ENCODE results near the gene AKAP12. TPM values are rescaled to one million over a fixed set of nuclear protein-coding genes. Genes with fewer than 3 reads are reported as not detected.
A peak's percentile ranks its signal among the peaks of the same experiment; 100 is the strongest.

Gene AKAP12
- total RNA-seq, 1 donor from 2014 or later: 81.3 TPM

- TF ChIP-seq EZH2 (IDR thresholded peaks at IDR 0.05): no peak
- TF ChIP-seq CTCF (IDR thresholded peaks at IDR 0.05): no peak
- no peak for TF ChIP-seq EZH2phosphoT487 (IDR thresholded peaks at IDR 0.05)
- peaks cover 9% of the 10 kb centered on the region for H4K20me1 ChIP-seq (ENCODE audit: low read depth)
- peaks cover 9% of the 10 kb centered on the region for H3K27me3 ChIP-seq
- peaks cover 36% of the 10 kb centered on the region for H3K36me3 Mint-ChIP-seq
- no peaks in the 10 kb centered on the region for H3K9me3 ChIP-seq (ENCODE audit: low read depth)
- H3K27ac ChIP-seq: no peak overlapping the region
- H3K4me3 Mint-ChIP-seq: no peak overlapping the region
- no peak overlapping the region for H3K9ac ChIP-seq
- H3K4me3 ChIP-seq: no peak overlapping the region
- no peak overlapping the region for H3K4me2 ChIP-seq
- H2AFZ ChIP-seq (replicated peaks): no peak overlapping the region
- peaks cover 8% of the 10 kb centered on the region for H3K27me3 Mint-ChIP-seq (ENCODE audit: insufficient read depth, low read depth)
- DNase-seq (ENCODE audit: low spot score): no peak
- H3K4me1 ChIP-seq: peaks cover 7% of the 10 kb centered on the region
- H3K36me3 ChIP-seq: no peaks in the 10 kb centered on the region
- peaks cover 15% of the 10 kb centered on the region for H3F3A ChIP-seq (ENCODE audit: low read depth)
- peaks cover 27% of the 10 kb centered on the region for H3K4me1 Mint-ChIP-seq
- peaks cover 9% of the 10 kb centered on the region for H3K9me3 Mint-ChIP-seq
- no peak overlapping the region for H3K27ac Mint-ChIP-seq
- peaks cover 3% of the 10 kb centered on the region for H3K79me2 ChIP-seq (ENCODE audit: low read depth)
Observed at GRCh38 chr6:151321438-151321837, 81.7 kb downstream of the AKAP12 start.

- peaks cover 3% of the 10 kb centered on the region for H3K79me2 ChIP-seq (ENCODE audit: low read depth)
- peaks cover 8% of the 10 kb centered on the region for H3K27me3 Mint-ChIP-seq (ENCODE audit: insufficient read depth, low read depth)
- peaks cover 31% of the 10 kb centered on the region for H3K36me3 Mint-ChIP-seq
- H3K4me3 Mint-ChIP-seq: no peak overlapping the region
- peaks cover 9% of the 10 kb centered on the region for H3K9me3 Mint-ChIP-seq
- no peak for DNase-seq (ENCODE audit: low spot score)
- H4K20me1 ChIP-seq (ENCODE audit: low read depth): peaks cover 9% of the 10 kb centered on the region
- H3K36me3 ChIP-seq: no peaks in the 10 kb centered on the region
- H3K4me3 ChIP-seq: no peak overlapping the region
- TF ChIP-seq EZH2 (IDR thresholded peaks at IDR 0.05): no peak
- no peak for TF ChIP-seq CTCF (IDR thresholded peaks at IDR 0.05)
- TF ChIP-seq EZH2phosphoT487 (IDR thresholded peaks at IDR 0.05): no peak
- H3K4me1 ChIP-seq: peaks cover 7% of the 10 kb centered on the region
- no peak overlapping the region for H3K27ac ChIP-seq
- no peak overlapping the region for H3K4me2 ChIP-seq
- no peak overlapping the region for H3K9ac ChIP-seq
- H3K9me3 ChIP-seq (ENCODE audit: low read depth): no peaks in the 10 kb centered on the region
- peaks cover 27% of the 10 kb centered on the region for H3K4me1 Mint-ChIP-seq
- H3F3A ChIP-seq (ENCODE audit: low read depth): peaks cover 15% of the 10 kb centered on the region
- no peak overlapping the region for H3K27ac Mint-ChIP-seq
- H2AFZ ChIP-seq (replicated peaks): no peak overlapping the region
- H3K27me3 ChIP-seq: peaks cover 9% of the 10 kb centered on the region
Observed at GRCh38 chr6:151322570-151322969, 82.8 kb downstream of the AKAP12 start.

- H3K4me2 ChIP-seq: no peak overlapping the region
- H3K9me3 Mint-ChIP-seq: peaks cover 9% of the 10 kb centered on the region
- no peak overlapping the region for H3K9ac ChIP-seq
- H4K20me1 ChIP-seq (ENCODE audit: low read depth): peaks cover 9% of the 10 kb centered on the region
- H3K27ac ChIP-seq: no peak overlapping the region
- peaks cover 3% of the 10 kb centered on the region for H3K79me2 ChIP-seq (ENCODE audit: low read depth)
- peak; percentile 86 for DNase-seq (ENCODE audit: low spot score)
- peaks cover 8% of the 10 kb centered on the region for H3K27me3 Mint-ChIP-seq (ENCODE audit: insufficient read depth, low read depth)
- H3K4me3 ChIP-seq: no peak overlapping the region
- no peak overlapping the region for H3K27ac Mint-ChIP-seq
- peaks cover 27% of the 10 kb centered on the region for H3K4me1 Mint-ChIP-seq
- H3K36me3 Mint-ChIP-seq: peaks cover 32% of the 10 kb centered on the region
- H3K9me3 ChIP-seq (ENCODE audit: low read depth): no peaks in the 10 kb centered on the region
- peaks cover 7% of the 10 kb centered on the region for H3K4me1 ChIP-seq
- H3F3A ChIP-seq (ENCODE audit: low read depth): peaks cover 15% of the 10 kb centered on the region
- H2AFZ ChIP-seq (replicated peaks): peak overlapping the region; percentile 68
- peaks cover 9% of the 10 kb centered on the region for H3K27me3 ChIP-seq
- H3K4me3 Mint-ChIP-seq: no peak overlapping the region
- H3K36me3 ChIP-seq: no peaks in the 10 kb centered on the region
- peak; percentile 98 for TF ChIP-seq CTCF (IDR thresholded peaks at IDR 0.05)
- TF ChIP-seq EZH2 (IDR thresholded peaks at IDR 0.05): no peak
Observed at GRCh38 chr6:151323791-151324487, 84.2 kb downstream of the AKAP12 start.
